Esophagus muscularis mucosa (tissue), 4 donors: ENCODE results near the gene ZNF215. TPM values are rescaled to one million over a fixed set of nuclear protein-coding genes. Genes with fewer than 3 reads are reported as not detected.

Source experiments
- DNase-seq: peaks from one replicate; pipeline ENCODE4 v3.0.0-alpha.2; 2017; ENCODE audit errors: extremely low spot score
- H3K27ac ChIP-seq, 4 donors: fragments of 200-600 bp; sonication (generic); replicated peaks in 1 of 4; 1 replicate in 3 of 4; 2 replicates in 1 of 4; pipeline ENCODE4 v1.5.1; 2016 to 2019; ENCODE audit warnings: mild to moderate bottlenecking in 1 of 4
- H3K27me3 ChIP-seq, 4 donors: fragments of 200-600 bp; sonication (generic); one replicate each; pipeline versions ENCODE4 v1.5.1 to v1.6.0; 2016 to 2019
- H3K36me3 ChIP-seq, 4 donors: fragments of 200-600 bp; sonication (generic); one replicate each; pipeline ENCODE4 v1.5.1; 2016 to 2019
- H3K4me1 ChIP-seq, 4 donors: fragments of 200-600 bp; sonication (generic); one replicate each; pipeline ENCODE4 v1.5.1; 2016 to 2019
- H3K4me3 ChIP-seq, 4 donors: fragments of 200-600 bp; sonication (generic); 1 replicate in 2 of 4; 2 replicates in 2 of 4; pipeline ENCODE4 v1.5.1; 2016 to 2019; ENCODE audit warnings: mild to moderate bottlenecking in 4 of 4, moderate library complexity in 1 of 4
- H3K9me3 ChIP-seq, 4 donors: fragments of 200-600 bp; sonication (generic); 1 replicate in 3 of 4; 2 replicates in 1 of 4; pipeline ENCODE4 v1.5.1; 2016 to 2019
- CTCF ChIP-seq, 3 experiments: fragments of 200-600 bp in 2 of 3; fragments of 450-650 bp in 1 of 3; sonication (generic) in 2 of 3; IDR thresholded peaks; one replicate each; pipeline ENCODE4 v1.5.1; 2017 to 2019; ENCODE audit warnings: antibody characterized with exemption in 3 of 3, mild to moderate bottlenecking in 2 of 3, moderate library complexity in 1 of 3
- EP300 ChIP-seq: sonication (generic); formaldehyde crosslinking; IDR thresholded peaks from one replicate; pipeline ENCODE4 v1.6.1; 2017; ENCODE audit warnings: antibody characterized with exemption
- POLR2A ChIP-seq: fragments of 450-650 bp; IDR thresholded peaks from one replicate; pipeline ENCODE4 v1.6.1; 2017; ENCODE audit warnings: antibody characterized with exemption, moderate library complexity, mild to moderate bottlenecking, low read depth
- POLR2AphosphoS5 ChIP-seq, 2 donors: sonication (generic); formaldehyde crosslinking; IDR thresholded peaks; one replicate each; pipeline ENCODE4 v1.6.1; 2017; ENCODE audit warnings: antibody characterized with exemption in 2 of 2
- WGBS: methylation state at CpG from one replicate; pipeline ENCODE4 v1.1.5; 2018; 5-methylcytosine and 5-hydroxymethylcytosine counted together
- intact Hi-C: fragments of 100-400 bp; cut with DNase I; formaldehyde crosslinking; loops from one replicate; pipeline ENCODE4 v1.15.1; 2023
- total RNA-seq, 4 donors: library from RNA; depleted of rRNA; stranded (reverse); fragments of >200 nt; gene quantifications; one replicate each; pipeline versions ENCODE4 v1.1.0 to v1.2.1, GENCODE V29; 2016

Gene ZNF215
- total RNA-seq, 4 donors from 2014 or later: under 0.01 to 0.19 (median 0.17) TPM

- H3K27me3 ChIP-seq: peaks cover 0 to 5% (median 0%) of the 10 kb centered on the region in 4 donors
- no peak overlapping the region for H3K27ac ChIP-seq
- H3K36me3 ChIP-seq: no peaks in the 10 kb centered on the region
- no peak overlapping the region for H3K4me3 ChIP-seq
- no peaks in the 10 kb centered on the region for H3K4me1 ChIP-seq
- 94% methylated on average over 1 of the region's 1 CpG for WGBS
- no peak for DNase-seq
- TF ChIP-seq EP300 (no peak), POLR2AphosphoS5 (IDR thresholded peaks at IDR 0.05) (no peak), CTCF (IDR thresholded peaks at IDR 0.05) (no peak), POLR2A (no peak)
- no peaks in the 10 kb centered on the region for H3K9me3 ChIP-seq
- intact Hi-C loops: no loop called here
These were observed 36.4 kb upstream of the ZNF215 start for GRCh38 chr11:6889835-6890234.

GRCh38 chr11:6892400-6892799 is 33.8 kb upstream of the ZNF215 start, which contains the start of gene OR2D2:
Gene OR2D2 (minus strand): TSS chr11:6892500. CDS start chr11:6892500, 0 bp downstream.
- no peak within 1 kb of the TSS for H3K27ac ChIP-seq

GRCh38 chr11:6894097-6894496 is 32.1 kb upstream of the ZNF215 start:
- no peak overlapping the region for H3K4me3 ChIP-seq
- TF ChIP-seq CTCF (IDR thresholded peaks at IDR 0.05) (no peak), POLR2A (no peak), EP300 (no peak), POLR2AphosphoS5 (IDR thresholded peaks at IDR 0.05) (no peak)
- intact Hi-C loops: no loop called here

More at GRCh38 chr11:6892400-6892799, 33.8 kb upstream of the ZNF215 start, which contains the start of gene OR2D2:
- H3K36me3 ChIP-seq: no peaks in the 10 kb centered on the region
- H3K27me3 ChIP-seq: peaks cover 0 to 5% (median 0%) of the 10 kb centered on the region in 4 donors
- H3K4me1 ChIP-seq: no peaks in the 10 kb centered on the region
- WGBS: 83% methylated on average over 2 of the region's 2 CpGs
- no peak within 1 kb of the TSS for H3K4me3 ChIP-seq
- intact Hi-C loops: no loop called here
- no peaks in the 10 kb centered on the region for H3K9me3 ChIP-seq
- TF ChIP-seq POLR2A: no peak
- TF ChIP-seq CTCF (IDR thresholded peaks at IDR 0.05): no peak
- no peak for TF ChIP-seq POLR2AphosphoS5 (IDR thresholded peaks at IDR 0.05)
- TF ChIP-seq EP300: no peak
- no peak for DNase-seq

GRCh38 chr11:6895010-6895409 is 31.2 kb upstream of the ZNF215 start:
- Histone ChIP-seq H3K27me3 (peaks cover 0 to 5% (median 0%) of the 10 kb centered on the region in 4 donors), H3K4me1 (no peaks in the 10 kb centered on the region), H3K27ac (no peak overlapping the region), H3K9me3 (no peaks in the 10 kb centered on the region), H3K4me3 (no peak overlapping the region), H3K36me3 (no peaks in the 10 kb centered on the region)
- intact Hi-C loops: no loop called here
- no peak for TF ChIP-seq POLR2A
- no peak for TF ChIP-seq CTCF (IDR thresholded peaks at IDR 0.05)
- TF ChIP-seq EP300: no peak
- no peak for TF ChIP-seq POLR2AphosphoS5 (IDR thresholded peaks at IDR 0.05)
- DNase-seq: no peak

More at GRCh38 chr11:6894097-6894496, 32.1 kb upstream of the ZNF215 start:
- Histone ChIP-seq H3K9me3 (no peaks in the 10 kb centered on the region), H3K27me3 (peaks cover 0 to 5% (median 0%) of the 10 kb centered on the region in 4 donors), H3K4me1 (no peaks in the 10 kb centered on the region), H3K36me3 (no peaks in the 10 kb centered on the region), H3K27ac (no peak overlapping the region)
- no peak for DNase-seq

- H3K27ac ChIP-seq: no peak overlapping the region
- H3K4me3 ChIP-seq: no peak overlapping the region
- intact Hi-C loops: no loop called here
- TF ChIP-seq POLR2AphosphoS5 (IDR thresholded peaks at IDR 0.05) (no peak), CTCF (IDR thresholded peaks at IDR 0.05) (no peak), EP300 (no peak), POLR2A (no peak)
- H3K4me1 ChIP-seq: no peaks in the 10 kb centered on the region
- WGBS: 70% methylated on average over 1 of the region's 1 CpG
- no peaks in the 10 kb centered on the region for H3K27me3 ChIP-seq
- DNase-seq: no peak
- no peaks in the 10 kb centered on the region for H3K9me3 ChIP-seq
- no peaks in the 10 kb centered on the region for H3K36me3 ChIP-seq
These were observed 27.3 kb upstream of the ZNF215 start for GRCh38 chr11:6898911-6899310.
